Measurements from ENCODE around the gene NAIF1. TPM values are rescaled to one million over a fixed set of nuclear protein-coding genes. Genes with fewer than 3 reads are reported as not detected.
"Not testable (repeated sequence)": the region's sequence is repeated elsewhere in the genome, so short reads cannot be mapped to it uniquely, and the experiment has no call there.

Gene NAIF1
- total RNA-seq, 4 donors from 2014 or later: 3.8 to 27.4 (median 10.6) TPM

GRCh38 chr9:128051932-128052709 is 15.0 kb downstream of the NAIF1 start:
- no peaks in the 10 kb centered on the region for H3K9me3 ChIP-seq
- no peaks in the 10 kb centered on the region for H3K36me3 ChIP-seq
- H3K27ac ChIP-seq: peak overlapping the region; percentile 69 to 71
- no peak for DNase-seq
- intact Hi-C loops (cut with DNase I; ENCODE audit: low total_unique reads): no loop called here
- TF ChIP-seq POLR2A (IDR thresholded peaks at IDR 0.05): no peak
- TF ChIP-seq CTCF (IDR thresholded peaks at IDR 0.05): no peak
- H3K4me1 ChIP-seq: peaks cover 9 to 11% of the 10 kb centered on the region in 2 donors
- no peak overlapping the region for H3K4me3 ChIP-seq
- no peaks in the 10 kb centered on the region for H3K27me3 ChIP-seq

GRCh38 chr9:128049843-128050242 is 17.3 kb downstream of the NAIF1 start:
- TF ChIP-seq CTCF (IDR thresholded peaks at IDR 0.05) (no peak), POLR2A (IDR thresholded peaks at IDR 0.05) (no peak)
- peak overlapping the region; percentile 69 to 71 for H3K27ac ChIP-seq
- peaks cover 0 to 9% of the 10 kb centered on the region in 2 donors for H3K4me1 ChIP-seq
- H3K9me3 ChIP-seq: no peaks in the 10 kb centered on the region
- H3K4me3 ChIP-seq: no peak overlapping the region
- intact Hi-C loops (cut with DNase I; ENCODE audit: low total_unique reads): no loop called here
- no peaks in the 10 kb centered on the region for H3K36me3 ChIP-seq
- no peaks in the 10 kb centered on the region for H3K27me3 ChIP-seq
- no peak for DNase-seq

GRCh38 chr9:128048663-128049062 is 18.5 kb downstream of the NAIF1 start:
- H3K4me1 ChIP-seq: peaks cover 0 to 9% of the 10 kb centered on the region in 2 donors
- DNase-seq: no peak
- H3K4me3 ChIP-seq: no peak overlapping the region
- no peaks in the 10 kb centered on the region for H3K9me3 ChIP-seq
- intact Hi-C loops (cut with DNase I; ENCODE audit: low total_unique reads): no loop called here
- no peaks in the 10 kb centered on the region for H3K27me3 ChIP-seq
- H3K27ac ChIP-seq: peak overlapping the region; percentile 69 to 71
- no peaks in the 10 kb centered on the region for H3K36me3 ChIP-seq
- TF ChIP-seq POLR2A (IDR thresholded peaks at IDR 0.05) (no peak), CTCF (IDR thresholded peaks at IDR 0.05) (no peak)

- Histone ChIP-seq H3K27ac (peak overlapping the region; percentile 69 to 71), H3K9me3 (no peaks in the 10 kb centered on the region), H3K27me3 (no peaks in the 10 kb centered on the region), H3K36me3 (no peaks in the 10 kb centered on the region), H3K4me1 (peaks cover 0 to 9% of the 10 kb centered on the region in 2 donors), H3K4me3 (no peak overlapping the region)
- DNase-seq: peak in 1 of 2 donors; percentile 62
- no peak for TF ChIP-seq CTCF (IDR thresholded peaks at IDR 0.05)
- intact Hi-C loops (cut with DNase I; ENCODE audit: low total_unique reads): no loop called here
Observed at GRCh38 chr9:128047231-128047630, 19.9 kb downstream of the NAIF1 start.

GRCh38 chr9:128045831-128046230 is 21.3 kb downstream of the NAIF1 start:
- intact Hi-C loops (cut with DNase I; ENCODE audit: low total_unique reads): no loop called here
- Histone ChIP-seq H3K4me1 (peaks cover 0 to 9% of the 10 kb centered on the region in 2 donors), H3K27me3 (no peaks in the 10 kb centered on the region), H3K9me3 (no peaks in the 10 kb centered on the region), H3K4me3 (no peak overlapping the region), H3K36me3 (no peaks in the 10 kb centered on the region), H3K27ac (peak overlapping the region; percentile 69 to 75)
- no peak for DNase-seq
- TF ChIP-seq CTCF (IDR thresholded peaks at IDR 0.05) (no peak), POLR2A (IDR thresholded peaks at IDR 0.05) (no peak)

- H3K4me1 ChIP-seq; intact Hi-C loops (cut with DNase I; ENCODE audit: low total_unique reads); H3K36me3 ChIP-seq; H3K4me3 ChIP-seq; H3K27me3 ChIP-seq; DNase-seq; H3K9me3 ChIP-seq: not testable (repeated sequence)
- peak overlapping the region; percentile 69 to 75 for H3K27ac ChIP-seq
Observed at GRCh38 chr9:128045409-128045808, 21.7 kb downstream of the NAIF1 start.
